ENCODE measurements around the gene SCYGR5.

GRCh38 chr2:227716501-227716900 lies 49.9 kb downstream of the SCYGR5 start:
- no peak for TF ChIP-seq CTCF (IDR thresholded peaks at IDR 0.05)
- no peak for TF ChIP-seq EP300 (IDR thresholded peaks at IDR 0.05)
- TF ChIP-seq POLR2A (IDR thresholded peaks at IDR 0.05; ENCODE audit: low read depth), result no peak

All from esophagus muscularis mucosa (tissue), 4 donors.